ENCODE data around the gene KIF1C.
"Not testable (repeated sequence)": the region's sequence is repeated elsewhere in the genome, so short reads cannot be mapped to it uniquely, and the experiment has no call there.

The KIF1C gene

GRCh38 chr17:5014357-5014756, 16.6 kb downstream of the KIF1C start:
- H3K27ac Mint-ChIP-seq, result no peak overlapping the region
- peaks cover 59% of the 10 kb centered on the region for H3K36me3 Mint-ChIP-seq
- peaks cover 30% of the 10 kb centered on the region for H3K4me1 Mint-ChIP-seq

GRCh38 chr17:5019475-5019956, 21.8 kb downstream of the KIF1C start:
- peak; percentile 89 for ATAC-seq
- peak overlapping the region; percentile 26 for H3K27ac Mint-ChIP-seq
- peak in 1 of 2 donors; percentile 69 for DNase-seq (ENCODE audit: low spot score in 2 of 2)
- peaks cover 14% of the 10 kb centered on the region for H3K4me1 Mint-ChIP-seq
- H3K4me3 Mint-ChIP-seq, result no peak overlapping the region
- H3K36me3 Mint-ChIP-seq, result peaks cover 92% of the 10 kb centered on the region
- no peaks in the 10 kb centered on the region for H3K9me3 Mint-ChIP-seq

More at GRCh38 chr17:5014357-5014756, 16.6 kb downstream of the KIF1C start:
- H3K4me3 Mint-ChIP-seq, result no peak overlapping the region
- no peak for DNase-seq (ENCODE audit: low spot score in 2 of 2)
- H3K9me3 Mint-ChIP-seq, result no peaks in the 10 kb centered on the region
- ATAC-seq, result no peak

GRCh38 chr17:5020502-5021023, 22.8 kb downstream of the KIF1C start:
- no peaks in the 10 kb centered on the region for H3K9me3 Mint-ChIP-seq
- no peak for ATAC-seq
- H3K4me1 Mint-ChIP-seq, result peaks cover 14% of the 10 kb centered on the region
- peaks cover 82% of the 10 kb centered on the region for H3K36me3 Mint-ChIP-seq
- no peak overlapping the region for H3K4me3 Mint-ChIP-seq
- no peak for DNase-seq (ENCODE audit: low spot score in 2 of 2)
- H3K27ac Mint-ChIP-seq, result no peak overlapping the region

DNA sequence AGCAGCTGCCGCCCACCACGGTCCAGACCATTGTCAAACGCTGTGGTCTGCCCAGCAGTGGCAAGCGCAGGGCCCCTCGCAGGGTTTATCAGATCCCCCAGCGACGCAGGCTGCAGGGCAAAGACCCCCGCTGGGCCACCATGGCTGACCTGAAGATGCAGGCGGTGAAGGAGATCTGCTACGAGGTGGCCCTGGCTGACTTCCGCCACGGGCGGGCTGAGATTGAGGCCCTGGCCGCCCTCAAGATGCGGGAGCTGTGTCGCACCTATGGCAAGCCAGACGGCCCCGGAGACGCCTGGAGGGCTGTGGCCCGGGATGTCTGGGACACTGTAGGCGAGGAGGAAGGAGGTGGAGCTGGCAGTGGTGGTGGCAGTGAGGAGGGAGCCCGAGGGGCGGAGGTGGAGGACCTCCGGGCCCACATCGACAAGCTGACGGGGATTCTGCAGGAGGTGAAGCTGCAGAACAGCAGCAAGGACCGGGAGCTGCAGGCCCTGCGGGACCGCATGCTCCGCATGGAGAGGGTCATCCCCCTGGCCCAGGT, 24.5 kb downstream of the KIF1C start:
- Mint-ChIP-seq H3K27ac (no peak overlapping the region), H3K4me1 (peaks cover 14% of the 10 kb centered on the region), H3K36me3 (peaks cover 65% of the 10 kb centered on the region), H3K4me3 (no peak overlapping the region), H3K9me3 (no peaks in the 10 kb centered on the region)
- no peak for ATAC-seq
- no peak for DNase-seq (ENCODE audit: low spot score in 2 of 2)

GRCh38 chr17:5023588-5024147, 25.9 kb downstream of the KIF1C start:
- DNase-seq (ENCODE audit: low spot score in 2 of 2) (no peak), ATAC-seq (no peak)
- peaks cover 53% of the 10 kb centered on the region for H3K36me3 Mint-ChIP-seq
- H3K4me3 Mint-ChIP-seq, result no peak overlapping the region
- no peaks in the 10 kb centered on the region for H3K9me3 Mint-ChIP-seq
- H3K4me1 Mint-ChIP-seq, result peaks cover 13% of the 10 kb centered on the region
- peak overlapping the region; percentile 44 for H3K27ac Mint-ChIP-seq

- DNase-seq (ENCODE audit: low spot score in 2 of 2) (no peak), ATAC-seq (no peak)
- Mint-ChIP-seq H3K4me1 (peaks cover 4% of the 10 kb centered on the region), H3K27ac (no peak overlapping the region), H3K36me3 (peaks cover 44% of the 10 kb centered on the region), H3K9me3 (no peaks in the 10 kb centered on the region), H3K4me3 (no peak overlapping the region)
Observed at GRCh38 chr17:5024604-5025003, 26.9 kb downstream of the KIF1C start.

GRCh38 chr17:5027299-5027698, 29.5 kb downstream of the KIF1C start:
- DNase-seq (ENCODE audit: low spot score in 2 of 2) (no peak), ATAC-seq (no peak)
- H3K4me1 Mint-ChIP-seq, result peaks cover 18% of the 10 kb centered on the region
- H3K9me3 Mint-ChIP-seq, result no peaks in the 10 kb centered on the region
- H3K27ac Mint-ChIP-seq, result no peak overlapping the region
- H3K4me3 Mint-ChIP-seq, result no peak overlapping the region
- peaks cover 18% of the 10 kb centered on the region for H3K36me3 Mint-ChIP-seq

- H3K36me3 Mint-ChIP-seq, result peaks cover 14% of the 10 kb centered on the region
- no peak for DNase-seq (ENCODE audit: low spot score in 2 of 2)
- H3K27ac Mint-ChIP-seq, result no peak overlapping the region
- peaks cover 18% of the 10 kb centered on the region for H3K4me1 Mint-ChIP-seq
- no peak for ATAC-seq
- no peak overlapping the region for H3K4me3 Mint-ChIP-seq
- no peaks in the 10 kb centered on the region for H3K9me3 Mint-ChIP-seq
Observed at GRCh38 chr17:5027916-5028315, 30.2 kb downstream of the KIF1C start.

DNA sequence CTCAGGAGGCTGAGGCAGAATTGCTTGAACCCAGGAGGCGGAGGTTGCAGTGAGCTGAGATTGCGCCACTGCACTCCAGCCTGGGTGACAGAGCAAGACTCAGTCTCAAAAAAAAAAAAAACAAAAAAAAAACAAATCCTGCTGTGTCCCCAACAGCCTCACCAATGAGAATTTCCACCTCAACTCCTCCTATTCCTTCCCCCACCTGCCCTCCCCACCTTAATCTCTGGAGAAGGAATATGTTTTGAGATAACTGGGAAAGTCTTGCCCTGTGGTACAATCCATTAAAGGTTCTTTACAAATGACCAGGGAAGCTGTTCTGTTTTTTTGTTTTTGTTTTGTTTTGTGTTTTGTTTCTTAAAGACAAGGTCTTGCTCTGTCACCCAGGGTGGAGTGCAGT, 32.4 kb downstream of the KIF1C start:
- peaks cover 28% of the 10 kb centered on the region for H3K4me1 Mint-ChIP-seq
- not testable (repeated sequence) for H3K4me3 Mint-ChIP-seq; H3K27ac Mint-ChIP-seq; H3K9me3 Mint-ChIP-seq; H3K36me3 Mint-ChIP-seq; DNase-seq (ENCODE audit: low spot score in 2 of 2); ATAC-seq

GRCh38 chr17:5031365-5032082, 33.8 kb downstream of the KIF1C start:
- H3K4me3 Mint-ChIP-seq, result peak overlapping the region; percentile 65
- H3K4me1 Mint-ChIP-seq, result peaks cover 28% of the 10 kb centered on the region
- H3K9me3 Mint-ChIP-seq, result no peaks in the 10 kb centered on the region
- peak; percentile 80 to 94 for DNase-seq (ENCODE audit: low spot score in 2 of 2)
- H3K36me3 Mint-ChIP-seq, result no peaks in the 10 kb centered on the region
- ATAC-seq, result peak; percentile 89
- H3K27ac Mint-ChIP-seq, result peak overlapping the region; percentile 87

- Mint-ChIP-seq H3K4me1 (peaks cover 28% of the 10 kb centered on the region), H3K36me3 (no peaks in the 10 kb centered on the region), H3K27ac (no peak overlapping the region), H3K4me3 (no peak overlapping the region), H3K9me3 (no peaks in the 10 kb centered on the region)
- no peak for DNase-seq (ENCODE audit: low spot score in 2 of 2)
- ATAC-seq, result no peak
Observed at GRCh38 chr17:5032865-5033264, 35.1 kb downstream of the KIF1C start.

- Mint-ChIP-seq H3K36me3 (no peaks in the 10 kb centered on the region), H3K27ac (no peak overlapping the region), H3K4me1 (peaks cover 28% of the 10 kb centered on the region), H3K9me3 (no peaks in the 10 kb centered on the region), H3K4me3 (no peak overlapping the region)
- DNase-seq (ENCODE audit: low spot score in 2 of 2) (no peak), ATAC-seq (no peak)
Observed at GRCh38 chr17:5033352-5034015, 35.7 kb downstream of the KIF1C start.

DNA sequence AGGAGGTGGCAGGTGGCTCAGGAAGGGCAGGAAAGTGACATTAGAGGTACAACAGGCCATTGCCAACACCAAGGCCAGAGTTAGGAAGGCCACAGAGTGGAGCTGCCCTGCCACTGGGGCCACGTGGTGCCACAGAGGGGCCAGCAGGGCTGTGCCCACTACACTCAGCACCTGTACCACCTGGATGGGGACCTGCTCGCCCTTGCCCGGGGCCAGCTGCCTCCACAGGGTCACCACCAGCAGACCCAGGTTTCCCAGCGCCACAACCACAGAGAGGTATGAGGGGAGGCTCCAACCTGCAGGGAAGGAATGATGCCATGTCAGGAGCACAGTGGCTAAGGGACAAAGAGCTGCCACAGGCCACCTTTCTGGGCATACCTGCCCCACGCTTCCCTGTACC, 36.3 kb downstream of the KIF1C start:
- Mint-ChIP-seq H3K27ac (no peak overlapping the region), H3K36me3 (no peaks in the 10 kb centered on the region), H3K4me1 (peaks cover 28% of the 10 kb centered on the region), H3K9me3 (no peaks in the 10 kb centered on the region), H3K4me3 (no peak overlapping the region)
- ATAC-seq (no peak), DNase-seq (ENCODE audit: low spot score in 2 of 2) (no peak)

GRCh38 chr17:5034651-5035050, 36.9 kb downstream of the KIF1C start:
- no peak overlapping the region for H3K27ac Mint-ChIP-seq
- peaks cover 28% of the 10 kb centered on the region for H3K4me1 Mint-ChIP-seq
- peak overlapping the region; percentile 14 for H3K4me3 Mint-ChIP-seq
- no peaks in the 10 kb centered on the region for H3K36me3 Mint-ChIP-seq
- H3K9me3 Mint-ChIP-seq, result no peaks in the 10 kb centered on the region
- ATAC-seq (no peak), DNase-seq (ENCODE audit: low spot score in 2 of 2) (no peak)

DNA sequence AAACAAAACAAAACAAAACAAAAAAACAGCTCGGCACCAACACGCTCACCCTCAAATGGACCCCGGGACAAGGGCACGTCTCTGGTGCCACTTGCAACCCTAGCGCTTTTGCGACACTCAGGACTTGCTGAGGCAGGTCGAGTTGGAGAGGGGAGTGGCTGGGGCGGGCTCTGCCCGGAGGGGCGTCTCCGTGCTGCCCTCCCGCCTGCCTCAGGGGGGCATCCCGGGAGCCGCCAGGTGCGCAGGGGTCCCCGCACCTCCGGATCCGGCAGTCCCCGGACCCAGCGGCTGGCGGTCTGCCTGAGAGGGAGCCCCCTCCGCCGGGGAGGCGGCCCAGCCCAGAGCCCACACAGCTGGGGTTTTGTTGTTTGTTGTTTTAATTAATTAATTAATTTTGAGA, 37.6 kb downstream of the KIF1C start, which contains the start of gene SLC52A1:
TSS of gene SLC52A1 (minus strand) at position 112 of the 400 bp plus-strand sequence. CDS start 820 bp downstream, outside the sequence.
- H3K27ac Mint-ChIP-seq, result no peak within 1 kb of the TSS
- no peak for DNase-seq (ENCODE audit: low spot score in 2 of 2)
- H3K4me3 Mint-ChIP-seq, result peak within 1 kb of the TSS; percentile 14
- H3K4me1 Mint-ChIP-seq, result peaks cover 28% of the 10 kb centered on the region
- H3K9me3 Mint-ChIP-seq, result no peaks in the 10 kb centered on the region
- no peaks in the 10 kb centered on the region for H3K36me3 Mint-ChIP-seq
- ATAC-seq, result no peak
